Hepatocyte (in vitro differentiated cells): Measurements from ENCODE around the gene GALE.

Source experiments
- CTCF ChIP-seq: fragments of 200-600 bp; sonication (generic); IDR thresholded peaks from 2 replicates; pipeline ENCODE4 v1.5.1; 2016; ENCODE audit warnings: antibody characterized with exemption, mild to moderate bottlenecking; ENCODE audit not compliant: poor library complexity
- EZH2 ChIP-seq: fragments of 200-600 bp; sonication (generic); IDR thresholded peaks from 2 replicates; pipeline ENCODE4 v1.6.1; 2016; ENCODE audit warnings: antibody characterized with exemption, mild to moderate bottlenecking, borderline replicate concordance
- EZH2phosphoT487 ChIP-seq: fragments of 200-600 bp; sonication (generic); IDR thresholded peaks from one replicate; pipeline ENCODE4 v1.6.1; 2018; ENCODE audit warnings: antibody characterized with exemption, mild to moderate bottlenecking, low read depth, moderate library complexity; ENCODE audit not compliant: unreplicated experiment, severe bottlenecking

DNA sequence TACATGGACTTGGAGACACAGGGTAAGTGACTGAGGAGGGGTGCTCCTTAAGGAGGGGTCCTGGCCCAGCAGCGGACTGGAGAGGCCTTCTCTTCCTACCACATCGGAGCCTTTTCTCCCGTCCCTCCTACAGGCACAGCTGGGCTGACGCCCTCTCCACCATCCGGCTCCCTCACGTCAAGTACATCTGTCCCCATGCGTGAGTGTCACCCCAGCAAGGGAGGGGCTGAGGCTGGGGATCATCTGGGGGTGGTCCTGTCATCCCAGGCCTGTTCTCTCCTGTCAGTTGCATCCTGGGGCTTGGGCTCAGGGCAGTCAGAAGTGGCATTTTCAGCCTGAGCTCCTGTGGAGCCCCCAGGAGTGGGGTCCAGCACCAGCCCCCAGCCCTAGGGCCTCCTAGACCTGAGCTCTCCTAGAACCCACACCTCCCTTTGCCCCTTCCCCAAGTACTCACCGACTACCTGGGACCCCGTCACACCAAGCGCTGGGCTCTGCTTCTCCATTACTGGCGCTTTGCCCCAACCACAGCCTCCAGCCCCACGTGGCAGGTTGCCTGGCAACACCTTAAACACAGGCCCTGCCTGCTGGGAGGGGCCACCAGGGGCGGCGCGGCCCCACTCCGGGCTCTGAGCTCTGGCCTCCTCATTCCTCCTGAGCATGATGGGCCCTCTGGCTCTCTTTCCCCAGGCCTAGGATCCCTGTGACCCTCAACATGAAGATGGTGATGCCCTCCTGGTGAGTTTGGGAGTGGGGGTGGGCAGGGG, 7.4 kb downstream of the GALE start:
- TF ChIP-seq CTCF, result no peak
- TF ChIP-seq EZH2phosphoT487, result no peak
- TF ChIP-seq EZH2, result no peak
